CMK (cell line): ENCODE results near the gene USP35.

ENCODE experiments used
- DNase-seq: peaks from one replicate; pipeline ENCODE4 v3.0.0-alpha.2; 2010; ENCODE audit warnings: low read depth

The USP35 gene

DNA sequence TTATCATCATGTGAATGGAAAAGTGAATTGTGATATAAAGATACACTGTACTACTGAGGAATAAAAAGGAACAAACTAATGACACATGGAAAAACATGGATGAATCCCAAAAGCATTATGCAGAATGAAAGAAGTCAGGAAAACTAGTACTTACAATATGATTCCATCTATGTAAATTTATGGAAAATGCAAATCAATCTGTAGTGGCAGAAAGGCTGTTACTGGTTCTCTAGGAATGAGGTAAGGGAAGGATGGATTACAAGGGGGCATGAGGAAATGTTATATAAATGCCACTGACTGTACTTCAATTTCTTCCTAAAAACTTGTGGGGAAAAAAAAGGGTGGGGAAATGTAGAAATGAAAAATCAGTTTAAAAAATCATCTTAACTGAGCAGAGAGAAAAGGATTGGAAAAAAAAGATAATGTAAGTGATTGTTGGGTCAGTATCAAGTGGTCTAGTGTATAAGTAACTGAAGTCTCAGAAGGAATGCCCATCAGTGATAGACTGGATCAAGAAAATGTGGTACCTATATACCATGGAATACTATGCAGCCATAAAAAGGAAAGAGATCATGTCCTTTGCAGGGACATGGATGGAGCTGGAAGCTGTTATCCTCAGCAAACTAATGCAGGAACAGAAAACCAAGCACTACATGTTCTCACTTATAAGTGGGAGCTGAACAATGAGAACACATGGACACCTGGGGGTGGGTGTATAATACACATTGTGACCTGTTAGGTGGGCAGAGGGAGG is 48.8 kb downstream of the USP35 start:
- DNase-seq: no peak

DNA sequence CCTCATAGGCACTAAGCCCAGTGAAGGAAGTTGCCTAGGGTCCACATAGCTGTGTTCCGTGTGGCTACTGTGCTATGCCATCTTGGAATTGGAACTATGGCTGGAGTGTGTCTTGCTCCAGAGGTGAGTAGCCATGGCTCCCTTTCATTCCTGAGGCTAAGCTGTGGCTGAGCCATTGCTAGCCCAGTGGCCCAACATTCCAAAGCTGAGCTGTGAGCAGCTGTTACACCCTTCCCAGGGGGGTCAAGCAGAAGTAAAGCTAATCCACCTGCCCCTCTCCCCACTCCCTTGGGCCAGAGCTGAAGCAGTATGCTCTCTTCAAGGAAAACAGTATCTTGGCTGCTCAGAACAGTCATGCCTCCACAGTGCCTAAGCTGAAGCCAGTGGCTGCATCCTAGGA is 51.1 kb downstream of the USP35 start:
- DNase-seq: no peak

DNA sequence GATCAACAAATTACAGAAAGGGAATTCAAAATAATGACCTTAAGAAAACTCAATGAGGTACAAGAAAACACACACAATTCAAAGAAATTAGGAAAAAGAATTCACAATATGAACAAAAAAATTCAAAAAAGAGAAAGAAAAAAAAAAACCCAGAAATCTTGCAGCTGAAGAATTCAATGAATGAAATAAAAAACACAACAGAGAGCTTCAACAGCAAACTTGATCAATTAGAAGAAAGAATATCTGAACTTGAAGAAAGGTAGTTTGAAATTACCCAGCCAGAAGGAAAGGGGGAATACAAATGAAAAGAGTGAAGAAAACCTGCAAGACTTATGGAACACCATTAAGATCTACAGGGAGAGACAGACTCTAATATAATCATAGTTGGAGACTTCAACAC is 52.8 kb downstream of the USP35 start:
- no peak for DNase-seq

DNA sequence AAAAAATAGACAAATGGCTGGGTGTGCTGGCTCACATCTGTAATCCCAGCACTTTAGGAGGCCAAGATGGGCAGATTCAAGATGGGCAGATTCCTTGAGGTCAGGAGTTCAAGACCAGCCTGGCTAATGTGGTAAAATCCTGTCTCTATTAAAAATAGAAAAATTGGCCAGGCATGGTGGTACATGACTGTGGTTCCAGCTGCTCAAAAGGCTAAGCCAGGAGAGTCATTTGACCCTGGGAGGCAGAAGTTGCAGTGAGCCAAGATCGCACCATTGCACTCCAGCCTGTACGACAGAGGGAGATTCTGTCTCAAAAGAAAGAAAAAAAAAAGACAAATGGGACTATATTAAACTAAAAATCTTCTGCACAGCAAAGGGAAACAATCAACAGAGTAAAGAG is 55.4 kb downstream of the USP35 start:
- no peak for DNase-seq

- DNase-seq: no peak
Observed at GRCh38 chr11:78244546-78245255, 56.0 kb downstream of the USP35 start.

DNA sequence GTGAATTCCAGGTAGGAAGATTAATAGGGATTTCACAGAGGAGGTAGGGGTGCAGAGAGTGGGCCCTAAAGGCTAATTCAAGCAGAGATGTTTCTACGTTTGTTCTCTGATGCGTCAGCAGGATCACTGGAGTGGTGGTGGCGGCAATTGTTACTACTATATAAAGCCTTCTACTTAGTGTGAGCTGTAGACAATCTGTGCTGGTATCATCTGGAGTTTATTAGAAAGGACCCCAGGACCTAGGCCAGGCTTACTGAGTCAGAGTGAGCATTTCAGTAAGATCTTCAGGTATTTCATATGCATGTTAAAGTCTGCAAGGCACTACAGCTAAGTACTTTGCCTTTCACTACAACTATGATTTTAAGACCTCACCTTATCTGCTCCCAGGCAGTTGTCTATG is 59.5 kb downstream of the USP35 start:
- DNase-seq: no peak

GRCh38 chr11:78248903-78249302 is 60.2 kb downstream of the USP35 start:
- no peak for DNase-seq

- no peak for DNase-seq
Observed at GRCh38 chr11:78250099-78250498, 61.4 kb downstream of the USP35 start.

- DNase-seq: no peak
Observed at GRCh38 chr11:78251083-78251775, 62.5 kb downstream of the USP35 start.

GRCh38 chr11:78253797-78254196 is 65.1 kb downstream of the USP35 start:
- DNase-seq: no peak

GRCh38 chr11:78254268-78254667 is 65.5 kb downstream of the USP35 start:
- no peak for DNase-seq

GRCh38 chr11:78255919-78256318 is 67.2 kb downstream of the USP35 start:
- DNase-seq: no peak

GRCh38 chr11:78256962-78257361 is 68.2 kb downstream of the USP35 start:
- peak; percentile 49 for DNase-seq

- DNase-seq: no peak
Observed at GRCh38 chr11:78257654-78258053, 68.9 kb downstream of the USP35 start.

DNA sequence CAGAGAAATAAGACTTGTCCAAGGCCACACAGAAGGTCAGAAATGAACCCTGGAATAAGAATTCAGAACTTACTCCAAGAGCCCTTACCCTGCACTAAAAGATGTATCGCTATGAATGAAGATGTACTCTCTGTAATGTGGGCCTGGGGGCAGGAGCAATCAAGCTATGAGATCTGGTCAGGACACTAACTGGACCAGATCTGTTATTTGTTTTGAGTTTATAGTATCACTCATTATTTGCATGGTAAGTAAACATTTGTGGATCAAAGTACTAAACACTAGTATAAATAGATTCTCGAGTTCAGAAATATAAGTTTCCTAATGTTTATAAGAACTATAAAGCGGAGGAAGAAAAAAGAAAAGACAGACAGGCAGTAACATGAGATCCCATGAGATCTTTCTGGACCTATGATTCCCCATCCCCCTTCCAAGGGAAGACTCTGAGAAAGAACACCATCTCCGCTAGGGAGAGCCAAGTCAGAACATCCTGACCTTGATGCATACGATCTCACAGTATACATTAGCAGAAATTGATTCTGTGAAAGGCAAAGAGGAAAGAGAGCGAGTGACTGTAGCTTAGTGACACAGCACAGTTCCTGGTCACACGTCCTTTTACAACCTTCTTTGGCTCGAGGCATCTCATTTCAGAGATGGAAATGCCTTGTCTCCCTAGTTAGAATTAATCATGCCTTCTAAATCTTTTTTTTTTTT is 71.2 kb downstream of the USP35 start:
- DNase-seq: no peak

DNA sequence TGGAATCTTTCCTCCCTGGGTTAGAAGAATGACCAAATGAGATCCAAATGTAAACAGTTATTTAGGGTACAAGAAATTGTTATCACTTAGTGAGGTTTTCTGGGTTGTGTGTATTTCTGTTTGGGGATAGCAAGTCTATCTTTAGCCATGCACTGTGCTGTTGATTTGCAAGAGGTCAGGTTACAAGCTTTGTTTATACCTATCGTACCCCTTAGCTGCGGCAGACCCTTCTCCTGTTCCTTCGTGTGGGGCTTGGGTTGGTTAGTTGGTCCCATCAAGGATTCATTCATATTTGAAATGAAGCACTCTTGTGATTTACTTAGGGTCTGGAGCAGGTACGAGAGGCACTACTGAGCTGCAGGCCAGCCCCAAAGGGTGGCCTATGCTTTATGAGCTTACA is 72.6 kb downstream of the USP35 start:
- no peak for DNase-seq

GRCh38 chr11:78261828-78262227 is 73.1 kb downstream of the USP35 start:
- DNase-seq: no peak

DNA sequence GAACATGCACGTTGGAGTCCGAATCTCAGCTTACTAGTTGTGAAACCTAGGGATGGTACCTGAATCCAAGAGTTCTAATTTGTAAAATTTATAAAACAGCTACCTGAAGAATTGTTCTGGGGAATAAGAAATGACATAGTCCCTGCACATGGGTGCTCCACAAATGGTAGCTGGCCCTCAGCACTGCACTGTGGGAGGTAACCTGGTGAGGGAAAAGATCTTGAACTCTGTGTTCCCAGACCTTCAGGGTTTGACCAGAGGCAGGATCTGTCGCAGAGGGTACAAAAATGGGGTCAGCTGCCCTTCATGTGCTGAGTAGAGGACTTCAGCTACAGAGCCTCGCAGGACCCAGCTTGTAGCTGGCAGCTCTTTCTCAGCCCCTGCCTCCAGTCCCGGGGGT is 73.5 kb downstream of the USP35 start:
- DNase-seq: no peak

DNA sequence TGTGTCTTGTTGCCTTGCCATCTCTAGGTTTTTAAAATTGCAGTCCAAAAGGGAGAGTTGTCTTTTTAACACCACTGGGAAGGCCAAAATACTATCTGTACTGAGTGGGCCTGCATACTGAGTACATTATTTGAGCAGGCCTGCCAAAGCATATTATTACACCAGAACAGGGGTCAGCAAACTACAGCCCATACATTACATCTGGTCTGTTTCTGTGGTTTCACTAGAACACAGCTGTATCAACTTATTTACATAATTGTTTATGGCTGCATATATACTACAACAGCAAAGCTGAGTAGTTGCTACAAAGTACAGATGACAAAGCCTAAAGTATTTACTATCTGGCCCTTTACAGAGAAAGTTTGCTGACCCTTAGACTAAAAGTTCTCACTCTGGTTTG is 74.0 kb downstream of the USP35 start:
- no peak for DNase-seq
